Fibroblast of mammary gland (primary cell): ENCODE data around the gene DENND5B.
"Not testable (repeated sequence)": the region's sequence is repeated elsewhere in the genome, so short reads cannot be mapped to it uniquely, and the experiment has no call there.

ENCODE experiments used
- DNase-seq: peaks from one replicate; pipeline ENCODE4 v3.0.0-alpha.2; 2010; ENCODE audit warnings: low read depth
- H3K4me3 ChIP-seq: 2 replicates; pipeline ENCODE4 v1.5.1; 2011; ENCODE audit warnings: low read depth, mild to moderate bottlenecking, low read length, moderate library complexity; ENCODE audit not compliant: control insufficient read depth
- CTCF ChIP-seq: conservative IDR thresholded peaks from 2 replicates; pipeline ENCODE4 v1.5.1; 2011; ENCODE audit warnings: low read depth, low read length, inconsistent platforms; ENCODE audit not compliant: control insufficient read depth, insufficient read depth

The DENND5B gene

GRCh38 chr12:31393004-31393550 is 197.9 kb downstream of the DENND5B start:
- no peak for DNase-seq
- H3K4me3 ChIP-seq, result no peak overlapping the region
- no peak for TF ChIP-seq CTCF

GRCh38 chr12:31390991-31391390 is 199.9 kb downstream of the DENND5B start:
- no peak for TF ChIP-seq CTCF
- no peak overlapping the region for H3K4me3 ChIP-seq
- no peak for DNase-seq

GRCh38 chr12:31388713-31389112 is 202.2 kb downstream of the DENND5B start:
- H3K4me3 ChIP-seq, result no peak overlapping the region
- DNase-seq, result no peak
- no peak for TF ChIP-seq CTCF

- peak; percentile 11 for DNase-seq
These were observed 203.5 kb downstream of the DENND5B start for GRCh38 chr12:31387466-31387865.

GRCh38 chr12:31387011-31387410 is 203.9 kb downstream of the DENND5B start:
- TF ChIP-seq CTCF, result no peak
- no peak overlapping the region for H3K4me3 ChIP-seq
- no peak for DNase-seq

More at GRCh38 chr12:31387466-31387865, 203.5 kb downstream of the DENND5B start:
- no peak for TF ChIP-seq CTCF
- H3K4me3 ChIP-seq, result no peak overlapping the region

- DNase-seq, result no peak
- no peak overlapping the region for H3K4me3 ChIP-seq
- no peak for TF ChIP-seq CTCF
These were observed 204.6 kb downstream of the DENND5B start for GRCh38 chr12:31386364-31386777.

- not testable (repeated sequence) for H3K4me3 ChIP-seq, DNase-seq
These were observed 213.7 kb downstream of the DENND5B start for GRCh38 chr12:31377210-31377609.

- H3K4me3 ChIP-seq, DNase-seq: not testable (repeated sequence)
These were observed 215.5 kb downstream of the DENND5B start for GRCh38 chr12:31375422-31375821.
